GM21447 (cell line): ENCODE results near the gene HOXB3.

Experiments
- ATAC-seq: cut with Tn5 transposase; IDR thresholded peaks from one replicate; pipeline ENCODE4 v1.9.1; 2021; ENCODE audit not compliant: unreplicated experiment

HOXB3 gene

DNA sequence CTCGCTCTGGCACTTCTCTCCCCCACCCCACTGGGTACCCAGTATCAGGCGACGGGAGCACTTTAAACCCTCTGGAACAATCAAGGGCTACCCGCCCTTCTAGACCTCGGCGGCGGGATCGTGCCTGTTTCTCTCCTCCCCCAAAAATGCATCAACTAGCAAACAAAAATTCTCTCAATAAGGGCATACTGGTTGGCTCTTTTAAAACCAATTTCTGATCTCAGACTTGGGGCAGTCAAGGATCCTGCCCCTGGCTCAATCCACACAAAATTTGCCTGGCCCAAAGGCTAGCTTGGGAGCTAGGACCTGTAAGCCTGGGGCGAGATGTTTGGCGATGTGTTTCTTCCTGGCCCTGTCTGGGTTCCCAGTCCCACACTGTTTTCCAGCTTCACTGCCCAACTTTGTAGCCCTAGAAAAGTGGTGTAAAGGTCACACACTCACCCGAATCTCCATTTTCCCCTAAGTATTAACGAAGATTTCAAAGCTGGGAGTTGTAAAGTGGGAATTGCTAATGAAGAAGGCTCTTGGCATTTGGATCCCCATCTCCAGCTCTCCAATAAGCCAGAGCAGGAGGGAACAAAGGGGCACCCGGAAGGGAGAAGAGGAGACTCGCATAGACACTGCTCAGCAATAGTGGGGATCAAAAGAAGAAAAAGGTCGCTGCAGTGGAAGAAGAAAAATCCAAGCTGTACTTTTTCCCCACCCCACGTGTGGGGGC lies 30.8 kb downstream of the HOXB3 start:
- ATAC-seq: no peak

DNA sequence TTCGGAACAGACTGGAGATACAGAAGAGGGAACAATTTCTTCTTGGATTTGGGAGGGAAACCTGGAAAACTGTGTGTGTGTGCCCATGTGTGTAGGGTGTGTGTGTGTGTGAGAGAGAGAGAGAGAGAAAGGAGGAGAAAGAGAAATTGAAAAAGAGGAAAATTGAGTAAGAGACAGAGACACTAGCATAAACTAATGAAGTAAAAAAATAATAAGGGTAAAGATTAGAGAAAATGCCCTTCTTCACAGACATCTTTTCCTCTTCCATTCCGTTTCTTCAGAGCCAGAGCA lies 31.3 kb downstream of the HOXB3 start:
- no peak for ATAC-seq

DNA sequence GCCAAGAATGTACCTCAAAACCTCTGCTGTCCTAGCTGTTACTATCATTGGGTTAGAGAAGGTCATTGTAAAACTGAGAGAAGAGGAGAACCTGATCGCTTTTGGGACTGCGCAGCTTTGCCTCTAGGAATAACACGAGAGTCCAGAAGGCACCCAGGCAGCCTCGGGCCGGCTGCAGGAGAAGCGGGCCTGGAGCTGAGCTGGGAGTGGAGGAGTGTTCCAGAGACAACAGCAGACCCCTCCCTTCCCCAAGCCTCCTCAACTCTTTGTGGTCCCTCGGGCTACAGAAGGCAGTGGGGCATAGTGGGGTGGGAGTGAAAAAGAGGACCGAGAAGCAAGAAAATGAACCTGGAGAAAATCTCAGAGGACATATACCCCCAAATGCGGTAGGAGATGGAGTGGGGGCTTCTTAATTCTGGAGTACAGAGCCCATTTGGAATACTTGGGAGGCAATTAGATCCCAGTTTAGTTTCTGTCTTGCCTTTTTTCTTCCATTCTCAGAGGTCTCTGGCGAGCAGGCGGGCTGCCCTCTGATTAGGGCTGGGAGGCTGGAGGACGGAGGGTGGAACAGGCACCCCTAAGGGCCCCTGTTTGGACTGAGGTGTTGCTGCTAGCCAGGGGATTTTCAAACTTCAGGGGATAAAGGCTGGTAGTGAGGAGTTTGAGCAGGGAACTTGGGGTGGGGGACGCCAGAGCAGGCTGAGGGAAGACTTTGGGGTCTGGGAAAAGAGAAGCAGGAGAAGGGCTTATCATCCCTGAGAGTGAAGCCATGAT lies 31.8 kb downstream of the HOXB3 start:
- no peak for ATAC-seq

DNA sequence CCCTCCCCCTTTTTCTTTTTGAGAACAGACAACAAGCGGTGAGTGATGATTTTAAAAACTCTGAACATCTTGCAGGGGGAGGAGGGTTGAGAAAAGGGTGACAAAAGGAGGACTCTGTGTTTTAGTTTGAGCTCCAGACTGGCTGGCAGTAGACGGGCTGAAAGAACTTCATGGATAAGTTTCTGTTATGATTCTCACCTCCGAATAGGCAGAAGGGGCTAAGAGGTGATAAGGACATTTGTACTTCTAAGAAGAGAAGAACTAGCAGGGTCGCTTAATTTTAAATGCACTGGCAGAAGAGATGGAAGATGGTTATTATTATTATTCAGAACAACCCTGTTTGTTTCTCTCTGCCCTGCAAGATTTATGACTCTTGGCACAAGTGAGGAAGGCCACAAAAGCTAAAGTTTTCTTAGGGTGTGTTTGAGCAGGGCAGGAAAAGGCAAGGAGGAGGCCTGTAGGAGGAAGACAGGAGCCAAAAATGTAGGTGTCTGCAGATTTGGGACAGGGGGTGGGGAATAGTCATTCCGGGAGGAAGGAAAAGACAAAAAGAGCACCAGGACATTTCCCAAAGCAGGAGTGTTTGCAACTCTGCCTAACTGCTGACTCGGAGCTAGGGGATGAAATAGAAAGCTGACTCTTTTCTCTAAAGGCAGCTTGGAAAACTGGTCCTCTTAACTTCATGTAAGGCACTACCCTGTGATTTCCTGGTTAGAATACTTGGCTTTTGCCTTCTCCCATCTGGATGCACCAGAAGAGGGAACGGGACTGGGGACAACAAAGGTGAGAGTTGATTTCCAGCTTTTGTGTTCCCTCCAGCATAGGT lies 33.3 kb downstream of the HOXB3 start:
- ATAC-seq: no peak

DNA sequence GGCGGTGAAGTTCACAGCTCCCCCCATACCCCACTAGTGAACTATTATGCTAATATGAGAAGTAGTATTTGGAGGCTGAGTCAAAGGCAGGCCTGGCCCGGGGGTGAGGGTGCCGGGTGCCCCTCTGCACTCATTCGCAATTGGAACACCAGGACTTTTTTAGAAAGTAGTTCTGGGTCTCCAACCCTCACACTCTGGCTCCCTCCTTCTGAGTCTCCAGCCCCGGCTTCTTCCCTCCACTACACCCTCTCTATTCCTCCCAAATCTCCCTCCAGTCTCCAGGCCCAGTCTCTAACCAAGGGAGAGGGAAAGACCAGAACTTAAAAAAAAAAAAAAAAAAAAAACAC lies 33.8 kb downstream of the HOXB3 start:
- ATAC-seq: no peak

DNA sequence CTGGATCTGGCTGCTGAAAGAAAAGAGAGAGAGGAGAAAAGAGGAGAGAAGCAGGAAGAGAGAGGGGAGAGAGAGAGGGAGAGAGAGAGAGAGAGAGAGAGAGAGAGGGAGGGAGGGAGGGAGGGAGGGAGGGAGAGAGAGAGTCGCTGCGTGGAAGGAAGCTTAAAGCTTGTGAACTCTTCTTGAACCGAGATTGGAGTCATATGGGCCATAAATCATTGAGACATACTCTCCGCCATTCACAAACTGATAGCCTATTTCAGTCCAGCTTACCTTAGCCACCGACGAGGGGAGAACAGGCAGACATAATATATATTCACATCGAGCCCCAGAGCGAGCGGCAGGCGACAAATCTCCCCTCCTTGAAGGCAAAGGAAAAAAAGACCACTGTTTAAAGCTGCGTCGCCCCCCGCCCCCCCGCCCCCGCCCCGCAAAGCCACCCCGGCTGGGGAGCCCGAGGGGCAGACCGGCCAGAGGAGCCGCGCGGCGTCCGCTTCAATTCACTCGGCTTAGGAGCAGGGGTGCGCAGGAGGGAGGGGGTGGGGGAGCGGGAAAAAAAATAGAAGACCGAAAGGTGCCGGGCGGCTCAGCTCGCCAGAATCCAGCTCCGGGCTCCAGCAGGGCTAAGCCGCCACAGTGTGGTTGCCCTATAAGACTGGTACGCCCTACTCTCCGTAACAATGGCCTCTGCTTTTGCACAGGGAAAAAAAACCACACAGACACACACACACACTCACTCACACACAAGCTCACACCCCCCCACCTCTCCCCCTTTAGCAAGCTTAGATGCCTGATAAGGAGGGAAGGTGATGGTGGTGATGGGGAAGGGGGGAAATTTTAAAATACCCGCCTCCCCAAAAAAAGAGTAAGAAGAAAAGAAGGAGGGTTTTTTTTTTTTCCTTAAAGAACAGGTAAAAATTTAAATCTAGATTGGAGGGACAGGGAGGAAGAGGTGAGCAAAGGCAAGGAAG lies 34.5 kb downstream of the HOXB3 start:
- ATAC-seq: no peak

DNA sequence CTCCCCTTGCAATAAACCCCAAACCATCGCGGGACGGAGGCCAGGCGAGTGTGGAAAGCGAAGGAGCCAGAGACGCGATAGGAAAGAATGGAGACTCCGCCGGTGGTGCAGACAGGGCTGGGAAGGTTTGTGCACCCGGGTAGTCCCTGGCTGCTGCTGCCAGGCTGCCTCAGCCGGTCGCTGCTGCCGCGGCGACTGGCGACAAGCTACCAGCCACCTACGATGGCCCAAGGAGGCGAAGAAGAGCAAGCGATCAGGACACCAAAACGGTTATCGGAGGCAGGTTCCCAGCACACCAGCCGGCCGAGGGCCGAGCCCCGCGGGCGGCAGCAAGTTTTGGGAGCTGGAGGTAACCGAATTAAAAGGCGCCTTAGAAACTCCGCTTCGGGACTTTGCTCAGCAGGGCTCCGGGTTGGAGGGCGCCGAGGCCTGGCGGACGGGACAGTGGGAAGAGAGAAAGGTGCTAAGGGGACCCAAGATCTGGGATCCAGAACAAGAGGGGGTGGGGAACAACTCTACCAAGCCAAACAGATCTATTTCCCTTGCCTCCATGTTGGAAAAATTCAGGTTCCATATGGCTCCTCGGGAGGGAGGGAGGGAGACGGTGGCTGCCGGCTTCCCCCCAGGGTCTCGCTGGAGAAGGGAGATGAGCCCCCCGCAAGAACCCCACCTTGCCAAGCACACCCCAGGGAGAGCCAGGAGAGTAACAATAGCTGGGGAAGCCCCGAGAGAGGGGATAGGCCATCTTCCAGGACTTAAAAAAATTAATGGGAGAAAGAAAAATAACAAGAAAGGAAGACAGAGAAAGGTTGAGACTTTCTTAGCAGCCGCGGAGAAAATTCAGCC lies 35.4 kb downstream of the HOXB3 start:
- ATAC-seq: no peak

DNA sequence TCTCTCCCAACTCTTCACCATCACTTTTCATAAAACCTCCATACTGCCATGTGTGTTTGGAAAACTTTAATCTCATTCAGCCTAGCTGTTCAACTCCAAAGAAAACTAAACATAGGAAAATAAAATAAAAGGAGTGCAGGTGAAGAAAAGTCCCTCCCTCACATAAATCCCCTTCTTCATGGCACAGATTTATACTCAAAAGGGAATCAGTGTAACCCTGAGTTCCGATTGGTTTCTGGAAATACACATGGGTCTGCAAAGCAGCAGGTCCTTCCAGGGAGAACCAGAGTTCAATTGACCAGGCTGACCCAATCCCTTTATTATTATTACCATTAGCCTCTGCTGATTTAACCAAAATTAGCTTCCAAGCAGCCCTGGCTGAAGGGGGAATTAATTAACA lies 36.2 kb downstream of the HOXB3 start:
- no peak for ATAC-seq

DNA sequence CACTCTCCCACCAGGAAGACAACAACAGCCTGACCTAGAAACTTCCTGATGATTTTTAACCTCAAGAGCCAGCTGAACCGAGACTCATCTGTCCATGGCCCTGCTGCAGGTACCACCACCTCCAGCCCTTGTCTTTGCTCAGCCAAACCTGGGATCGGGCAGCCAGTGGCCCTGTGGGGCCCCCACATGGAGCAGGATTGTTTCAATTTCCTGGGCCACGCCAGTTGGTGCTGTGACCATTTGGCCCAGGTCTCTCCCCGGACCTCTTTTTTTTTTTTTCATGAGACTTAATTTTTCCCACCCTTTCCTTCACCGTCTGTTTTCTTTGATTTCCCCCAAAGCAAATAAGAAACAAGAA lies 36.9 kb downstream of the HOXB3 start:
- no peak for ATAC-seq

DNA sequence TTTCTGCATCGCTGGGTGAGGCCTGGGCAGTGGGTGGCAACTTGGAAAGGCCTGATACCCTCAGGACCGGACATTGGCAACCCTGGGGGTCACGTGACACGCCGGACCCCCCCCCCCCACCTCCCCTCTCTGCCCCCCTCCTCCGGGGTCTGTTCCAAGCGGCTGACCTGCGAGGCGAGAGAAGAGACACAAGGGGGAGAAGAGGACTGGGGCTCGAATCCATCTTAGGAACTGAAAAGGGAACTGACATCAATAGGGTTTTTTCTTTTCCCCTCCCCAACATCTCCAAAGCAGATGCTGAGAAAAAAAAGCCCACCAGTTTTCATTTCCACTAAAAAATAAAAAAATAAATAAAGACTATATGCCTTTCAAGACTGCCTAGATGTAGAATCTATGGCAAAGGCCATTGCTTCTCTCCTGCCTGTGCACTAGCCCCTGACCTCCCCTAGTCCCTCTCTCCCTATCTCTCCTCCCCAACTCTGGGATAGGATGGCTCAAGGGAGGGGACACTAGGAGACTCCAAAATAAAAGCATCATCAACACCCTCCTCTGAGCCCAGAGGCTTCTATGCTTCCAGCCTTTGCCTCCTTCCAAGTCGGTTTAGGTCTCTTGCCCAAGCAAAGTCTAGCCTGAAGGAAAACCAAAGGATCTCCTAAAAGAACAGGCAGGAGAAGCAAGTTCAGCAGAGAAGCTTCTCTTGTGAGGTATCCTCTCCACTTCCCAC lies 37.4 kb downstream of the HOXB3 start:
- ATAC-seq: no peak

DNA sequence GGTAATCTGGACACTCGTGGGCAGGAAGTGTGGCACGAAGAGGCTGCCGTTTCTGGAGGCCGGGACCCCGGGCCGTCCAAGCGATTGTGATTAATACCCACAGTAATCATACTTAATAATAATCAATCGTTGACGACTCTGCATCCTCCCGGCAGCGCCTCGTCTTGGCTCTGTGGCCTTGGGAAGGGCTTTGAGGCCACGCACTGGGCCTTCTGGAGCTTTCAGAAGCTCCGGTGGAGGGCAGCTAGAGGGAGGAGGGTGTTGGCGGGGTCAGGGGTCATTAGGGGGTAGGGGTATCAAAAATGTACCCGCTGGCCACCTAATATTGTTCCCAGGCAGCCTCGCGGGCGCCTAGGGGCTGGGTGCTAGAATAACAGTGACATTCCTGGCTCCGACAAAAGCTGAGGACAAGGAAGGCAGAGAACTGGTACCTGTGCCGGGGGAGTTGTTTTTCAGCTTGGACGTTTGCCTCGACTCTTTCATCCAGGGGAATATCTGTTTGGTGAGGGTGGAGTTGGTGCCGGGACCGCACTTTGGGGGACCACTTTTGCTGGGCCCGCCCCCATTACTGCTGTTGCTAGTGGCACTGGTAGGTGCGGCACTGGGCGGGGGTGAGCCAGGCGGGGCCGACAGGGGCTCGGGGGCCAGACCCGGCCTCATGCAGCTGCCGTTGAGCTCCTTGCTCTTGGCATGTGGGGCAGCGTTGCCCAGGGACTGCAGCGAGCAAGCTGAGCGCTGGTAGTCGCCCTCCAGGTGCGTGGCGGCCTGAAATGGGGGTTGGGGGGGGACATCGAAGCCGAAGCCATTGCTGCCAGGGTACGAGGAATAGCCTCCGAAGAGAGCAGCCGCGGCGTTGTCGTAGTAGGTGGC lies 38.2 kb downstream of the HOXB3 start:
- ATAC-seq: no peak

DNA sequence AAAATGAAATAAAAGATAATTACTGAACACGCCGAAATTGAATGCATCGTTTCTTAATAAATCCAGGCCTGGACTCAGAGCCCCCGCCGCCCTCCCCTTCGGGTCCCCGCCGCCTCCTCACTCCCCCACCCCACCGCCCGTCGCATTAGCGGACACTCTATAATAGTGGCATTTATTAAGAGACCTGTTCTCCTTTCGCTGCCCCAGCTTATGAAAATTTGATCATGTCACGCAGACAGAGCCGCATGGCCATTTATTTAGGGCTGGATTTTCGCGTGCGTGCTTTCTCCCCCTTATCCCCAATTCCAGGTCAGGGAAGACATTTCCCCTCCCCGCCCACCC lies 38.9 kb downstream of the HOXB3 start:
- no peak for ATAC-seq

DNA sequence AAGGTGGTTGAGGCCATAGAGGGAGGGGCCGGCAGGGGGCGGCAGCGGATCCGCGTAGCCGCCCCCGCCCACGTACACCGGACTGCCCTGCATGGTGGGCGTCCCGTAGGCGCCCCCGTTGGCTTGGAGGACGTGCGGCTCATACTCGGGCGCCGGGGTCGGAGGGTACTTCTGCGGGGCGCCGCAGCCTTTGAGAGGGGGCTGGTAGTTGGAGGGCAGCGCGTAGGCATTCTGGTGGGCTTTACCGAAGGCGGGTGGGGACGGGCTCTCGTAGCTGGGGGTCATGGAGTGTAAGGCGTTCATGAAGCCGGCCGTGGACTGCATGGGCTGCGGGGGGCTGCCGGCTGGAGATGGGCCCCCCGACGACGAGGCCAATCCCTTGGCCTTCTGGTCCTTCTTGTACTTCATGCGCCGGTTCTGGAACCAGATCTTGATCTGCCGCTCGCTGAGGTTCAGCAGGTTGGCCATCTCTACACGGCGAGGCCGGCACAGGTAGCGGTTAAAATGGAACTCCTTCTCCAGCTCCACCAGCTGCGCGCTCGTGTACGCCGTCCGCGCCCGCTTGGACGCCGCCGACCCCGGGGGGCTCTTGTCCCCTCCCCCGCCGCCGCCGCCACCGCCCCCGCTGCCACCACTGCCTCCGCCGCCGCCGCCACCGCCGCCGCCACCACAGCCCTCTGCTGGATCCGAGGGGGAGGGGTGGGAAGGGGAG lies 39.4 kb downstream of the HOXB3 start:
- no peak for ATAC-seq

DNA sequence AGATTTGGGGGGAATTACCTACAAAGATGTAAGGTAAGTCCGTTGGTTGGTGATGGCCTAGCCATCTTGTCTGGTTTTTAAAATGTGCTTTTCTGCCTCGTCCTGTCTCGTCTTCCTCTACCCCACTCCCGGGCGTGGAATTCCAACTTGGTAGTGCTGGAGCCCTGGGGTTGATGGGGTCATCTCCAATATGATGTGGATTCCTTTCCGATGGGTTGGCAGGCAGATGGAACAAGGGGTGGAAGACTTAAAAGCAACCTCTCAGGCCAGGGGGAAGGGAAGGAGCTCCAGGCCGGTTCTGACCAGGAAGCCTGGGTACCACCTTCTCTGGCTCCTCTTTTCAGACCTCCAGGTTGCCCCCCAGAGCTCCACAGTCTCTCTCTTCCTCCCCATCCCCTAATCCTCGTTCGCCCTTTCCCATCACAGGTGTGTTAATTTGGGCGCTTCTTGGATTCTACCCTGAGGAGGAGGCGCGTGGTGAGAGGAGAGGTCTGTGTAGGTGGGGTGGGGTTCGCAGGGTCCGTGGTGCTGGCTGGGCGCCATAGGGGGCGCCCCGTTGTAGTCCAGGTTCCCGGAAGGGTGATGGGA lies 40.0 kb downstream of the HOXB3 start:
- no peak for ATAC-seq

DNA sequence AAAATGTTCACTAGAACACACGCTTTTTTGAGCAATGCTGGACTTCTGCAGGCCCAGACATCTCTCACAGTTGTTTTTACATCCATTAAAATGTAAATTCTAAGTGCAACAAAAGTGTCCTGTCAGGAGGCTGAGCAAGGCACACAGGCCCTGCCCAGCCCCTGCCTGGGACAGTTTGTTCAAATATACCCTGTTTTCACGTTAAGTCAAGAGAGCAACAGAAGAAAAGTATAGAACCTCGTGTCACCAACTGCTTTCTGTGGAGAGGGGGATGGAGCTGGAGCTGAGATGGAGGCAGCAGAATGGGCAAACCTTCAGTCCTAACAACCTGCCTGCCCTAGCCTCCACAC lies 40.8 kb downstream of the HOXB3 start:
- no peak for ATAC-seq

DNA sequence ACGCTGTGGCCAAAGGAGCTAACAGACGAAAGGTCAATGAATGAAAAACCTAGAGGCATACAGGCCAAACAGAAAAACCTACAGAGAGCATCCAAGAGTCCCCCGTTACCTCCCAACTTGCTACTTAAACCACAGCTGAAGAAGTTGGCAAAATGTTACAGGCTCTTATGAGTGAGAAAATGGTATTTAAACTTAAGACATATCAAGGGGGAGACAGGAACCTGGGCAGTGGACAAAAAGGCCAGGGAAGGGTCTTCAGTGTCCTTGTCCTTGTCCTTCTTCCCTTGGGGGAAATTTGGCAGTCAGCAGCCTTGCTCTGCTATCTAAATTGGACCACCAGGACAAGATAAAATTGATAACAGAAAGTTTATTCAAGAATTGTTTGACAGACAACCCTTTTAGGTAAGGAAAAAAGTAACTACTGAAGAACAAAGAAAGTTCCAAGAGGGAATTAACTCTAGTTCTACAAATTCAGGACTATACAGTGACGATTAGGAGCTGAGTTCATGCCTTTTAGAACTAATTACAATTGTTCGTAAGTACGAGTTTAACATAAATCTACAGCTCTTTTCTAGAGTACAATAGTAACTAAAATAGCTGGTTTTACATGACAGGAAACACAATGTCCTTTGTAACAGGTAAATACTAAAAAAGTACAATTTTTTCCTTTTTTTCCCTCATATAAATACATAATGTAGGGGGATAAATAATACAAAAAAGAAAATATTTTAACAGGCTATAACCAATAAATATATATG lies 41.3 kb downstream of the HOXB3 start:
- no peak for ATAC-seq
